GM12892 (cell line): ENCODE measurements around the gene PHLDB2.

ENCODE experiments used
- DNase-seq: peaks from one replicate; pipeline ENCODE4 v3.0.0; 2011; ENCODE audit not compliant: insufficient read length
- FAIRE-seq: peaks from 2 replicates; lab custom pipeline; 2011; peaks lifted over from hg19 to GRCh38; lab: Jason Lieb, UNC
- POLR2A ChIP-seq: IDR thresholded peaks from 2 replicates; pipeline ENCODE4 v1.6.1; 2011; ENCODE audit warnings: low read depth, low read length, control low read depth
- POLR2AphosphoS5 ChIP-seq: IDR thresholded peaks from 2 replicates; pipeline ENCODE4 v1.6.1; 2011; ENCODE audit warnings: low read depth, low read length, control low read depth
- TAF1 ChIP-seq: IDR thresholded peaks from 2 replicates; pipeline ENCODE4 v1.6.1; 2011; ENCODE audit warnings: low read depth, mild to moderate bottlenecking, control low read depth, low read length, borderline replicate concordance

Gene PHLDB2

DNA sequence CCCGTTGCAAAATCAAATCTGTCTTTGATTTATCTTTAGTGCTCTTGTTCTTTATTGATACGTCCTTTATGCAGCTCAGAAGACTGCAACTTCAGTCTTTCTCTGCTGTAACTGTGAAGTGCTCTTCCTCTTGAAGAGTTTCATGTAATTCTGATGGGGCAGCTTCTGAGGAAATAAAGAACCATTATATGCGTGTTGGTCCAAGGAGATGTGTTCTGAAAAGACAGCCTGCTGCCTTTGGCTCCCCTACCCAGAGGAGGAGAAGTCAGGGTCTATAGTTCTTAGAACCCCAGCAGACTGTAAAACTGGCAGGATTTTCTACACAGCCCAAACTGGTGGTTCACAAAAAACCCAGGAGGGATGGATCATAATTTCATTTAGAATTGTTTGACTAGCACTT is 97.4 kb downstream of the PHLDB2 start:
- DNase-seq = no peak
- TF ChIP-seq TAF1 (no peak), POLR2AphosphoS5 (no peak), POLR2A (no peak)
- no peak for FAIRE-seq

DNA sequence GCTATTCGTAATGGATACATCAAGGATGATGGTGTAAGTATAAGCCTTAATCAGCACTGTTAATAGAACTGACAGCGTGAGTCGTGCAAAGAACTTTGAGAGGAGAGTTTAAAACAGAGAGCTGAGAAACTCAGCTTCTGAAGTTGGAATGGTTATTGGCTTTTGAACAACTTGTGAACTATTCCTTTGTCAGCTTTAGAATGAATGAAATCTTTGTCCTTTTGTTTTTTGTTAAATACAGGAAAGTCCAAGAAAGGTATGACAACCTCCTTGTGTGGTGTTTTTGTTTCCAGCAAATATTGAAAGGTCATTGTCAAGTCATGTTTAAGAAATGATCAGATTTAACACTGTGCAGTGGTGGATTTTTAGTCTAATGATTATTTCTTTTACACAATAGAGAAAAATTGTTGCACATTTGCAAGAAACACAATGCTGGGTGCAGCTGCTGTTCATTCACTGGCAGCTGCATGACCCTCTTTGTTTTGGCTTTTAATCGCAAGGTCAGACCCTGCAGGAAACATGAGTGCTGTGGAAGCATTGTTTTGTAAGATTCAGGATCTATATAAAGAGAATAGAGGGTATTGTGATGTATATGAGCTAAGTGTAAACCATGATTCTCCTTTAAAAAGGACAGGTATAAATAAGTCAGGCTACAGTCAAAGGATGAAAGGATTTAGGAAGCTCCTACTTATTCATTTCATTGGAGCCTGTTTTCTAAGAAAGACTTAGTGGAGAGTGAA is 98.1 kb downstream of the PHLDB2 start:
- no peak for TF ChIP-seq POLR2AphosphoS5
- TF ChIP-seq TAF1 = no peak
- no peak for TF ChIP-seq POLR2A
- FAIRE-seq (no peak), DNase-seq (no peak)

DNA sequence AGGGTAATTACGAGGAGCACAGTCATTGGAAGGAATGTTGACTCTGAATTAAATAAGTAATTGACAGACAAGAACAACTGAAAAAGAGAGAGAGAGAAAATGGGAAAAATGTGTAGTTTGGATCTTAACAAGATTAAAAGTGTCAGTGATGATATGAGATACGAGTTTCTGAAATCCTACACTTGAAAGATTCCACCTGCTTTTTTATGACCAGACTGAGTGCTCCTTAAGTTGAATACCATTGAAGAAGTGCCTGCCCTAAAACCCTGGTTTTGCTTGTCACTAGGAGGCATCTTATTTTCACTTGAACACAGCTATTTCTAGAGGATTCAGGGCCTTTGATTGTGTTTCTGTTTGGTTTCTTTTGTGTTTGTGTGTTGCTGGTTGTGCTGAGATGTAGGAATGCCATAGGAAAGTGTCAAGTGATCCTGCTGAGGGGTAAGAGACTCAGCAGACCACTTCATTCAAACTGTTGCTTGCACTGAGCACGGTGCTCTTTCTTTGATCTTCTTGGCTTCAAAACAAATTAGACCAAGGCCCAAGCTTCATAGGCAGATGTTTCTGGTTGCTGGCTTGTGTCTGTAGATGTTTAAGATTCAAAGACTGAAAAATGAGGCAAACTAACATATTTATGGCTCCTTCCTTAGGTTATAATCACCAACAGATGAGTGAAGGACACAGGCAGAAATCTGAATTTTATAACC is 102.5 kb downstream of the PHLDB2 start:
- FAIRE-seq (no peak), DNase-seq (no peak)
- no peak for TF ChIP-seq POLR2AphosphoS5
- TF ChIP-seq TAF1 = no peak
- TF ChIP-seq POLR2A = no peak

DNA sequence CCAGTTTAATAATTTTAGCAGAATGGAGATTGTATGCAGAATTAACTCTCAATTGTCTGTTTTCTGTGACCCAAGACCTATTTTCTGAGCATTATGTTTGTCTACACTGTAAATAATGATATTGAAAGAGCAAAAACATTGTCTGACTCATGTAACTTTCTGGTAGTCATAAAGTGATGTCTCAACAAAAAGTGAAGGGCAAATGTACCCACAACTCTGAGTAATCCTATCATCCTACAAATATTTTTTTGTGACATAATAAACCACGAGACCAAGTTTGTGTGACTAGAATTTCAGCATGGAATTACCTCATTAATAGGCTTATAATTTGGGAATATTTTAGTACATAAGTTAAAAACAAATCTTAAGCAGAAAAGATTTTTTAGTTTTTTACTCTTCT is 104.4 kb downstream of the PHLDB2 start:
- no peak for DNase-seq
- TF ChIP-seq TAF1 = no peak
- TF ChIP-seq POLR2AphosphoS5 = no peak
- TF ChIP-seq POLR2A = no peak
- no peak for FAIRE-seq

DNA sequence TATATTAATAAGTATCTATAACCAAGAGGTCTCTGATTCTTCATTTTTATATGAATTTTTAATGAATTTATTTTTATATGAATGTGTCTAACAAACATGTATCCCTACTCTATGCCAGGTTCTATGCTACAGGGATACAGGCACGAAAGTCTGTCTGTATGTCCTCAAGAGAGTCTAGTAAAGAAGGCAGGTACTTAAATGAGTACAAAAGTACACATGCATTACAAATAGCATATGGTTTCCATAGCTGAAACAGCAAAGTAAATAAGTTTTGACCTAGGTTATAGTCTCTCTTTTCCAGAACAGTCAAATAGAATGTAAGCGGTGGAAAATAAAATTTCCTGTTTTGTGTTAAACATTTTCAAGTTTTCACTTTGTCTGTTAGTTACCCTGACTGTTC is 106.4 kb downstream of the PHLDB2 start:
- no peak for TF ChIP-seq TAF1
- TF ChIP-seq POLR2A = no peak
- no peak for TF ChIP-seq POLR2AphosphoS5
- FAIRE-seq (no peak), DNase-seq (no peak)

DNA sequence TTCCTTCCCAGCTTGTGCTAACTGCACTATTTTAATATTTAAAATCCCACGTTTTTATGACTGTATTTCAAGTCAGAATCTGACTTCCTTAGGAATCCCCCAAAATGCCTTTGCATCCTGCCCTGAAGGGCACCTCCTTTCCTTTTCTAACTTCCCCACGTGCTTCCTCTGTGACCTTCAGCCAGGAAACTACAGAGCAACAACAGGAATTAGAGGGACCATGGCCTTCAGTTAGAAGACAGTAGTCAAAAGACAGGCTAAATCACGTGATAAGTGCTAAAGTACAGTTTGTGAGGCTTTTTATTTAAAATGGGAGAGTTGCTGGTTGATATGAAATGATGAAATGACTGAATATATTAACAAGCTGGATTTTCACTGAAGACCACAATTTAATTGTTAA is 108.0 kb downstream of the PHLDB2 start:
- DNase-seq (no peak), FAIRE-seq (no peak)
- TF ChIP-seq POLR2AphosphoS5 = no peak
- no peak for TF ChIP-seq TAF1
- no peak for TF ChIP-seq POLR2A

DNA sequence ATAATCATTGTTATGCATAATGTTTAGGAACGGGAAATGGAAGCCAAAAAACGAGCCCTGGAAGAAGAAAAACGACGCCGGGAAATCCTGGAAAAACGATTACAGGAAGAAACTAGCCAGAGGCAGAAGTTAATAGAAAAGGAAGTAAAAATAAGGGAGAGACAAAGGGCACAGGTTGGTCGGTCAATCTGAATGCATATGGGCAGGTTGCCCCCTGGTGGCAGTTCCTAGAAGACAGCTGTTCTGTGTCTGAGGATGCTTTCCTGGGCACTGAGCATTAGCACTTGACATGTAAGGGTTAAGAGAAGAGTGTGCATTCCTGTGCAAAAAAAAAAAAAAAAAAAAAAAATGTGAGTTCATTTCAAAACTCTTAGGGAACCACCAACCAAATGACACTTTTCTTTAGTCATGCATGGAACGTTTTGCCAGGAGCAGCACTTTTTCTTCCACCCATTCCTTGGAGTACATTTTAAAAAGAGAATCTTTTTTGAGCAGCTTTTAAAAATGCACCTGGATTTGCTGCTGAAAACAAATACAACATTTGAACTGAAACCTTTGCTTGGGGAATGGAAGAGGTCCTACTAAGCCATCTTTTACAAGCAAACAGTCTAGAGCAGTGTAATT is 108.7 kb downstream of the PHLDB2 start:
- TF ChIP-seq POLR2A = no peak
- TF ChIP-seq TAF1 = no peak
- no peak for TF ChIP-seq POLR2AphosphoS5
- no peak for DNase-seq
- FAIRE-seq = peak; percentile 82

DNA sequence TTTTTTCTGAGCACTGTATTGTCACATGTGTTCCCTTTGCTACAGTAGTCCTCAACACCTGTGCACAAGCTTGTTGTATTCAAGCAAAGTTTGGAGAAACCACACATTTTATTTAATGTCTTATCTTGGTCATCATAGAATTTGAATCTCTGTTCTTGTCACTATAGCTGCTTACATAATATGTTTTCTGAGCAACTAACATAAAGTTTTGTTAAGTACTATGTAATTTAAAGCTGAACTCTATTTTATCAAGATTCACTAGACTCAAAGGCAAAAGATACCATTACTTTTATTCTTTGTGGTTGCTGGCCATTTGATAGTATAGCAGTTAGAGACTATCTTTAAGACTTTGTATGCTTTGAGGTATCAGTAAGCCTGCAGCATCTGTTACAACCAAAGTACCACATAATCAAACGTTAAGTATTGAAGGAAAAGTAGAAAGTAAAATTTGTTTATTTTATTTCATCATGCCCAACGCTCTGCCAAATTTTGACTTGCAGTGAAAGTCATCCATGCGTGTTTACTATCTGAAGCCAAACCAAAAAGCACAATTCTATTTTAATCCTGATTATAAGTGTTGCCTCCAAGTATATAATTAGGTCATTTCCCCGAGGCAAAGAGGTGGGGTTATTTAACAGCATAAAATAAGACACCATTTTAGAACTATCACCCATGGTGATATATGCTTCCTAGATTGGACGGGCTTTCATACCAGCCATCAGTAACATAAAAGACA is 109.4 kb downstream of the PHLDB2 start:
- TF ChIP-seq POLR2A (no peak), TAF1 (no peak), POLR2AphosphoS5 (no peak)
- DNase-seq = no peak

DNA sequence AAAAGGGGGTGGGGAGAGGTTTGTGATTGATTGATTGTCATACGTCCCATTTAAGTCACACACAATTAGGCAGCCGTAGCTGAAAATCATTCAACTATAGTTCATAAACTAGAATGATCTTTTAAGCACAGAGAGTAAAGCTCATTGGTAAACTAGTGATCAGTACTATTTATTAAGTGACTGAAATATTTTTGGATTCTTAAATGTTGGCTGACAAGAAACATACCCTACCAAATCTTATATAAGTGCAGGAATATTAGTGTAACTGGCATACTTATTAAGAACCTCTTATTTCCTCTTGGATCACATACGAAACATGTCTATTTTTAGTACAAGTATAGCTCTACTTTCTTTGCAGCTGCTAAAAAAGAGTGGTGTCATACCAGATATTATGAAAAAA is 111.3 kb downstream of the PHLDB2 start:
- TF ChIP-seq POLR2A (no peak), TAF1 (no peak)
- peak; percentile 38 for FAIRE-seq
- no peak for DNase-seq

More for the DNA sequence above, 109.4 kb downstream of the PHLDB2 start:
- FAIRE-seq = no peak

DNA sequence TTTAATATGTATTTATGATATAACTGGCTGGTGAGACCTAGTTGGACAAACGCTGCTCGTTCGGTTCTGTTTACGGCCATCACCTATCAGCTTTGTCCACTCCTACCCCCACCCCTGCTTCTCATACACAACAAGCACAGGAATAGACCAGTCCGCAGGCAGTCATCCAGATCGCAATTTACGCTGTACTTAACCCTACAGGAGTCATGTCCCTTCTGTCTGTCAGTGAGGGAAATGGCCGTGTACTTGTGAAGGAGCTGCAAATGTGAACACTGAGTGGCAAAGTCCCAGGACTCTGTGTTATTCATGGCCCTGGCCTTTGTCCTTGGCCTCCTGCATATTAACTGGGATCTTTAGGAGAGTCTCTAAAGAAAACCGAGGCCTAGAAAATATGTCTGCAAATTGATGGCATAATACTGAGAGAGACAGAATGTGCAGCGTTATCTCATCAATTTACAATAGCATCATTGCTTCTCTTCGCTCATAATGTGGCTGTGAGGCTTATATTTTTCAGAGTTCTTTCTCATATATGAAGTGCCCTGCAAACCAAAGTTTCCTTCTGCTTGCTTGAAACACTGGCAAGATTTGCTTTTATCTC is 112.6 kb downstream of the PHLDB2 start:
- DNase-seq (no peak), FAIRE-seq (no peak)
- no peak for TF ChIP-seq POLR2A
- no peak for TF ChIP-seq POLR2AphosphoS5
- no peak for TF ChIP-seq TAF1

DNA sequence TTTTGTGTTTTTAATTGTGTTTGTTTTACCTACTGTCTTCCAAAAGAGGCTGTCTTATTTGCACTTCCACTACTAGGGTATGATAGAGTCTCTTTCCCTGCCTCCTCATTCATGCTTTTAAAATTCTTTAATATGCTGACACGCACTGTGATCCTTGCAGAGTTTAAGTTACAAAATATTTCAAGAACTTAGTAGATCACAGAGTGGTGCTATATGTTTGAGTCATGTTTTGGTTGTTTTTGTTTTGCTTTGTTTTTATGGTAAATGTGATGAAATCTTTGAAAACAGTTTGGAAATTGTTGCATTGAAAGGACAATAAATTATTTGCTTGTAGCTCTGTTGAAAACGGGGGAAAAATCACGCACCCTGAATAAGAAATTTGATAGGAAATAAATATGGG is 113.8 kb downstream of the PHLDB2 start:
- DNase-seq (no peak), FAIRE-seq (no peak)
- no peak for TF ChIP-seq TAF1
- no peak for TF ChIP-seq POLR2A
